MCF 10A (cell line): ENCODE measurements around the gene EXOC3. TPM values are rescaled to one million over a fixed set of nuclear protein-coding genes. Genes with fewer than 3 reads are reported as not detected.

ENCODE experiments used
- BruUV-seq: library from RNA; stranded (reverse); fragments of 400-500 nt; replicated peaks from 2 replicates; lab custom pipeline; 2021; lab: Mats Ljungman, UMichigan
- CTCF ChIA-PET: fragments of 300-600 bp; sonication (Branson Sonifier 250); formaldehyde crosslinking; extraction: SDS; loops from one replicate; lab custom pipeline; 2021; ENCODE audit warnings: antibody characterized with exemption, inconsistent platforms; lab: Yijun Ruan, JAX
- POLR2A ChIA-PET: fragments of 300-600, 350-650 bp; sonication (Branson Sonifier 250); formaldehyde crosslinking; extraction: SDS; loops from one replicate; lab custom pipeline; 2020; ENCODE audit warnings: antibody characterized with exemption, inconsistent platforms; lab: Yijun Ruan, JAX
- DNase-seq: peaks from one replicate; pipeline ENCODE4 v3.0.0-alpha.2; 2018; ENCODE audit not compliant: unreplicated experiment
- H3K27ac Mint-ChIP-seq: one replicate; pipeline ENCODE4 v1.8.0; 2022; ENCODE audit warnings: mild to moderate bottlenecking, low read depth, mixed read lengths; ENCODE audit not compliant: unreplicated experiment
- H3K27me3 Mint-ChIP-seq: one replicate; pipeline ENCODE4 v1.8.0; 2022; ENCODE audit warnings: mixed read lengths; ENCODE audit not compliant: insufficient read depth, unreplicated experiment
- H3K36me3 Mint-ChIP-seq: one replicate; pipeline ENCODE4 v1.8.0; 2022; ENCODE audit warnings: mild to moderate bottlenecking, moderate library complexity, mixed read lengths; ENCODE audit not compliant: insufficient read depth, unreplicated experiment
- H3K4me1 Mint-ChIP-seq: one replicate; pipeline ENCODE4 v1.8.0; 2022; ENCODE audit warnings: mixed read lengths; ENCODE audit not compliant: insufficient read depth, unreplicated experiment
- H3K4me3 Mint-ChIP-seq: one replicate; pipeline ENCODE4 v1.8.0; 2022; ENCODE audit warnings: mild to moderate bottlenecking, moderate library complexity, mixed read lengths; ENCODE audit not compliant: unreplicated experiment
- H3K9me3 Mint-ChIP-seq: one replicate; pipeline ENCODE4 v1.8.0; 2022; ENCODE audit warnings: mixed read lengths; ENCODE audit not compliant: unreplicated experiment
- intact Hi-C: fragments of 100-400 bp; cut with micrococcal nuclease; formaldehyde crosslinking; loops from 2 replicates; pipeline ENCODE4 v1.14.1; 2022
- total RNA-seq: library from RNA; stranded (reverse); gene quantifications from 2 replicates; pipeline ENCODE4 v1.2.3, GENCODE V29; 2022
- TF ChIP-seq, protein P1 (sequence below): fragments of 200-600 bp; IDR thresholded peaks from one replicate; pipeline ENCODE4 v1.8.0; 2022; ENCODE audit warnings: antibody characterized with exemption, mild to moderate bottlenecking; ENCODE audit not compliant: unreplicated experiment

EXOC3 gene
- total RNA-seq, 1 experiment from 2014 or later, result 44.1 TPM

DNA sequence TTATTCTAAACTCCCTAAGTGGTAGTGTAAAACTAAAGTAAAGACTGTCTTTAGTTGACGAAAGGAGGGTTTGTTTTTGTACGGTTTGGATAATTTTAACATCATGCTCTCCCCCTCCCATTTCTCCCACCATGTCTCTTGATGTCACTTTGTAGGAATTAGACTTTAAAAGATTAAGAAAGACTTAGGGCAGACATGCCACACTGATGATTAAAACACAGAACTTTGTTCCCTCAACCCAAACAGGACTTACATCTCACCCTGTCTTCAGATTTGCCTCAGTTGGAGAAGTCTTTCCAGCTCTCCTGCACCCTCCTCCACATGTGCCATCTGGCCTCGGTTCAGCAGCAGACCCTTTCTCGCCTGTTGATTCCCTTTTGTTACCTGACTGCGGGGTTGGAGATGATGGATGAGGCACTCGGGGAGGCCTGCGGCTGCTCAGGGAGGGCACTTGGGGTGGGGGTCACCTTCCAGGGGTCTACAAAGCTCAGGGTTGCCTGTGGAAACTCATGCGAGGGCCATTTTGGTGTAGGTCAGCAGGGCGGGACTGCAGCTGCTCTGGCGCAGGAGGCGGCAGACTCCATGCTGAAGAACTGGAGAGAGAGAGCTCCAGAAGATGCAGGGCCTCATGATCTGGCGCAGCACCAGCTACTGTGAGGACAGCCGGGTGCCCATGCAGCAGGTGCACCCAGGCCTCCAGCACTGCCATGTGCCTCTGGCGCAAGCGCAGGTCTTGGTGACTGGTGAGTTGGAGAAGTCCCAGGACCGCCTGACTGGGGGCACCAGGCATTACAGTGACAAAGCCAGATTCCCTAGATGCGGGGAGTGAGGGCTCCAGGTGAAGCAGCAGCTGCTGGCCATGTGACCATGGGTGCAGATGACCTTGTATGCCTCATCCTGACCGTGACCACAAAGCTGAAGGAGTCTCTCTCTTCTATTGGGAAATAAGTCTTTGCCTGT, 24.5 kb upstream of the EXOC3 start:
- ChIA-PET CTCF (interaction anchor here (0.9 to 1.1 kb wide), 2 partner anchors 30 to 102 kb away, joined by 3 to 4 read pairs; no protein-coding TSS in a partner anchor), POLR2A (interaction anchor here (1.0 to 1.3 kb wide), 2 partner anchors 11 to 32 kb away, joined by 3 read pairs; no protein-coding TSS in a partner anchor)
- no TSS peak for BruUV-seq
- Mint-ChIP-seq H3K36me3 (no peaks in the 10 kb centered on the region), H3K27me3 (no peaks in the 10 kb centered on the region), H3K9me3 (no peaks in the 10 kb centered on the region), H3K4me3 (no peak overlapping the region), H3K4me1 (peaks cover 3% of the 10 kb centered on the region), H3K27ac (no peak overlapping the region)
- no peak for DNase-seq
- intact Hi-C loops, result no loop called here
- TF ChIP-seq, protein P1, sequence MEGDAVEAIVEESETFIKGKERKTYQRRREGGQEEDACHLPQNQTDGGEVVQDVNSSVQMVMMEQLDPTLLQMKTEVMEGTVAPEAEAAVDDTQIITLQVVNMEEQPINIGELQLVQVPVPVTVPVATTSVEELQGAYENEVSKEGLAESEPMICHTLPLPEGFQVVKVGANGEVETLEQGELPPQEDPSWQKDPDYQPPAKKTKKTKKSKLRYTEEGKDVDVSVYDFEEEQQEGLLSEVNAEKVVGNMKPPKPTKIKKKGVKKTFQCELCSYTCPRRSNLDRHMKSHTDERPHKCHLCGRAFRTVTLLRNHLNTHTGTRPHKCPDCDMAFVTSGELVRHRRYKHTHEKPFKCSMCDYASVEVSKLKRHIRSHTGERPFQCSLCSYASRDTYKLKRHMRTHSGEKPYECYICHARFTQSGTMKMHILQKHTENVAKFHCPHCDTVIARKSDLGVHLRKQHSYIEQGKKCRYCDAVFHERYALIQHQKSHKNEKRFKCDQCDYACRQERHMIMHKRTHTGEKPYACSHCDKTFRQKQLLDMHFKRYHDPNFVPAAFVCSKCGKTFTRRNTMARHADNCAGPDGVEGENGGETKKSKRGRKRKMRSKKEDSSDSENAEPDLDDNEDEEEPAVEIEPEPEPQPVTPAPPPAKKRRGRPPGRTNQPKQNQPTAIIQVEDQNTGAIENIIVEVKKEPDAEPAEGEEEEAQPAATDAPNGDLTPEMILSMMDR, result no peak

- Mint-ChIP-seq H3K27me3 (no peaks in the 10 kb centered on the region), H3K4me3 (no peak overlapping the region), H3K9me3 (no peaks in the 10 kb centered on the region), H3K4me1 (peaks cover 10% of the 10 kb centered on the region), H3K27ac (no peak overlapping the region), H3K36me3 (no peaks in the 10 kb centered on the region)
- POLR2A ChIA-PET, result no interaction called here
- no TSS peak for BruUV-seq
- DNase-seq, result no peak
- intact Hi-C loops, result no loop called here
- CTCF ChIA-PET, result no interaction called here
- TF ChIP-seq, protein P1, result no peak
These were observed 23.0 kb upstream of the EXOC3 start for GRCh38 chr5:419970-420369.

DNA sequence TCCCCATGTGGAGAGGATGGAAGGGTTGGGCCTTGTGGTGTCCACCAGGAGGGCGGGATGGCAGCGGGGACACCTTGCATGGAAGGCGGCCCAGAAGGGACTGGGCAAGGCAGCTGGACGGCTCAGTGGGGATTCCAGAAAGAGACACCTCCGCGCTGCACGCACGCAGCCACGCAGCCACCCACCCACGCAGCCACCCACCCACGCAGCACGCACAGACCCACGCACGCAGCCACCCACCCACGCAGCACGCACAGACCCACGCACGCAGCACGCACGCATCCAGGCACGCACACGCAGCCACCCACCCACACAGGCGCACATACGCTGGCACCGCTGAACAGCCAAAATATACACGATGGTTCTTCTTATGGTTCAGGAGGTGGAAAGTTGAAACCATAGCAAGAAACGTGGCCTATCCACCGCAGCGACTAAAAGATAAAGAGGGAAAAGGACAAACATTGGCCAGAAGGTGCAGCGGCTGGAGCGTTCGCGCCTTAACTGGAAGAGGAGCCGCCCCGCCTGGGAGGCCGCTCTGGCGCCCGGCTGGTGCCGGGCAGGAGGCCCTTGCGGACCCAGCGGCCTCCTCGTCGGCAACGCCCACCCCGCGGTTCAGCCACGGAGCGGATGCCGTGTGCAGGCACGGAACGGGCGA, 22.2 kb upstream of the EXOC3 start:
- no TSS peak for BruUV-seq
- TF ChIP-seq, protein P1, result no peak
- peaks cover under 1% of the 10 kb centered on the region for H3K9me3 Mint-ChIP-seq
- no peak for DNase-seq
- ChIA-PET POLR2A (no interaction called here), CTCF (no interaction called here)
- peaks cover 10% of the 10 kb centered on the region for H3K4me1 Mint-ChIP-seq
- no peak overlapping the region for H3K27ac Mint-ChIP-seq
- intact Hi-C loops, result no loop called here
- no peaks in the 10 kb centered on the region for H3K36me3 Mint-ChIP-seq
- H3K4me3 Mint-ChIP-seq, result no peak overlapping the region
- no peaks in the 10 kb centered on the region for H3K27me3 Mint-ChIP-seq

DNA sequence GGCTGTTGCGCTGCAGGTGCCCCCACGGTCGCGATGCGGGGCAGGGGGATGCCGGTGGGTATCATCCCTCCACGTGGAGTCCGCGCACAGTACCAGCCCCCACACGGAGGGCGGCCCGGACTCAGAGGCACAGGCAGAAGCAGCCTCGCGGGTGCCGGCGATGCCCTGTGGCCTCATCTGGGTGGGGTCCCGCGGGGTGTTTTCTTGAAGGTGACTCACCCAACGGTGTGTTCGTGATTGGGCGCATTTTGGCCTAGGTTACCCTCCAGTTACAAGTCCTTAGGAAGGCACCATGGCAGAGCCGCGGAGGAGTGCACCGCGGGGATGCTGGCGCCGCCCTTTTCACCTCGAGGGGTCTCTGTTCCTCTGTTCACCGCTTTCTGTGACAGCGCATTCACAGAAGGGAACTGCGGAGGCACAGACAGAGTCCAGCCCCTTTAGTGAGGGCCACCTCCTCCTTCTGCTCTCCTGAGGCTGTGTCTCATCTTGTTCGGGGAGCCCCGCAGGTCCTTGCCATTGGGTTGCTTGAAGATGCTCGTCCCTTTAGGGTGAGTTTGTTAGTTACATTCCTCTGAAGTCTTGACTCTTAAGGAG, 21.6 kb upstream of the EXOC3 start:
- intact Hi-C loops, result no loop called here
- ChIA-PET CTCF (no interaction called here), POLR2A (no interaction called here)
- no peak for DNase-seq
- Mint-ChIP-seq H3K4me3 (no peak overlapping the region), H3K4me1 (peaks cover 10% of the 10 kb centered on the region), H3K27ac (no peak overlapping the region), H3K9me3 (peaks cover 7% of the 10 kb centered on the region), H3K36me3 (no peaks in the 10 kb centered on the region), H3K27me3 (no peaks in the 10 kb centered on the region)
- TF ChIP-seq, protein P1, result no peak
- no TSS peak for BruUV-seq
